Measurements from ENCODE around the gene DNAH2.

Gene DNAH2

GRCh38 chr17:7790150-7790549, 72.6 kb downstream of the DNAH2 start:
- H3K4me3 ChIP-seq, result no peak overlapping the region

GRCh38 chr17:7792611-7793010, 75.1 kb downstream of the DNAH2 start:
- TF ChIP-seq CTCF (IDR thresholded peaks at IDR 0.05), result no peak
- no peak overlapping the region for H3K4me3 ChIP-seq
- DNase-seq (ENCODE audit: low spot score), result no peak
- no peak overlapping the region for H3K27ac ChIP-seq

More at GRCh38 chr17:7790150-7790549, 72.6 kb downstream of the DNAH2 start:
- no peak overlapping the region for H3K27ac ChIP-seq
- TF ChIP-seq CTCF (IDR thresholded peaks at IDR 0.05), result no peak
- no peak for DNase-seq (ENCODE audit: low spot score)

- Histone ChIP-seq H3K4me3 (no peak overlapping the region), H3K27ac (no peak overlapping the region)
- DNase-seq (ENCODE audit: low spot score), result no peak
- TF ChIP-seq CTCF (IDR thresholded peaks at IDR 0.05), result no peak
These were observed 76.6 kb downstream of the DNAH2 start for GRCh38 chr17:7794075-7794663.

GRCh38 chr17:7797976-7798375, 80.4 kb downstream of the DNAH2 start:
- H3K4me3 ChIP-seq, result no peak overlapping the region
- no peak for TF ChIP-seq CTCF (IDR thresholded peaks at IDR 0.05)
- H3K27ac ChIP-seq, result no peak overlapping the region
- DNase-seq (ENCODE audit: low spot score), result no peak

- DNase-seq (ENCODE audit: low spot score), result no peak
- H3K4me3 ChIP-seq, result no peak overlapping the region
These were observed 81.3 kb downstream of the DNAH2 start for GRCh38 chr17:7798839-7799238.

GRCh38 chr17:7803981-7804380, 86.4 kb downstream of the DNAH2 start:
- no peak overlapping the region for H3K27ac ChIP-seq
- no peak for TF ChIP-seq CTCF (IDR thresholded peaks at IDR 0.05)
- no peak overlapping the region for H3K4me3 ChIP-seq
- DNase-seq (ENCODE audit: low spot score), result no peak

More at GRCh38 chr17:7798839-7799238, 81.3 kb downstream of the DNAH2 start:
- TF ChIP-seq CTCF (IDR thresholded peaks at IDR 0.05), result no peak
- H3K27ac ChIP-seq, result no peak overlapping the region

- no peak for DNase-seq (ENCODE audit: low spot score)
- H3K4me3 ChIP-seq, result no peak overlapping the region
- no peak for TF ChIP-seq CTCF (IDR thresholded peaks at IDR 0.05)
- H3K27ac ChIP-seq, result no peak overlapping the region
These were observed 89.0 kb downstream of the DNAH2 start for GRCh38 chr17:7806587-7806986.

Data from coronary artery (tissue), 2 donors.